K562 (cell line): Measurements from ENCODE around the gene SYF2. TPM values are rescaled to one million over a fixed set of nuclear protein-coding genes. Genes with fewer than 3 reads are reported as not detected.

Experiments
- CHD4 ChIP-seq: fragments of 200-600 bp; sonication (generic); IDR thresholded peaks from 3 replicates; pipeline ENCODE4 v1.6.1; 2012; ENCODE audit warnings: low read depth, mild to moderate bottlenecking, mixed read lengths, low read length, inconsistent platforms; ENCODE audit not compliant: insufficient read depth, insufficient replicate concordance, poor library complexity, severe bottlenecking
- HCFC1 ChIP-seq: IDR thresholded peaks from 2 replicates; pipeline ENCODE4 v1.6.1; 2012; ENCODE audit warnings: low read depth, low read length, improper control_type of control experiment
- KDM1A ChIP-seq, 2 experiments: fragments of 450-650 bp; IDR thresholded peaks; 2 replicates each; pipeline ENCODE4 v1.6.1; 2016; ENCODE audit warnings: mild to moderate bottlenecking in 2 of 2
- NELFE ChIP-seq: IDR thresholded peaks from 2 replicates; pipeline ENCODE4 v1.6.1; 2011; ENCODE audit warnings: mild to moderate bottlenecking; ENCODE audit not compliant: insufficient read depth, insufficient read length
- RBM25 ChIP-seq: fragments of 200-400 bp; formaldehyde crosslinking; IDR thresholded peaks from 2 replicates; pipeline ENCODE4 v1.6.1; 2018; ENCODE audit warnings: low read length, low read depth, moderate library complexity; ENCODE audit not compliant: severe bottlenecking
- RCOR1 ChIP-seq, 2 experiments: IDR thresholded peaks; 2 replicates each; pipeline ENCODE4 v1.6.1; 2012; ENCODE audit warnings: low read depth in 2 of 2, low read length in 2 of 2, borderline replicate concordance in 1 of 2, improper control_type of control experiment in 1 of 2
- SAP30 ChIP-seq: fragments of 200-600 bp; sonication (generic); IDR thresholded peaks from 2 replicates; pipeline ENCODE4 v1.6.1; 2012; ENCODE audit warnings: borderline replicate concordance, low read depth, mild to moderate bottlenecking, moderate library complexity, low read length, control low read depth, inconsistent platforms; ENCODE audit not compliant: insufficient read depth, poor library complexity, severe bottlenecking
- SIN3B ChIP-seq: fragments of 450-650 bp; IDR thresholded peaks from 2 replicates; pipeline ENCODE4 v1.6.1; 2017; ENCODE audit warnings: low read depth, mild to moderate bottlenecking, moderate library complexity
- SMAD3 ChIP-seq: fragments of 450-650 bp; formaldehyde crosslinking; conservative IDR thresholded peaks from 2 replicates; pipeline ENCODE4 v1.4.0; 2020; ENCODE audit warnings: mild to moderate bottlenecking
- SMAD4 ChIP-seq: fragments of 250-450 bp; sonication (Bioruptor Pico); conservative IDR thresholded peaks from 2 replicates; pipeline ENCODE4 v1.8.0; 2021; ENCODE audit warnings: inconsistent platforms, mild to moderate bottlenecking, moderate library complexity
- ZBTB17 ChIP-seq: fragments of 450-650 bp; formaldehyde crosslinking; IDR thresholded peaks from 2 replicates; pipeline ENCODE4 v1.4.0; 2020; ENCODE audit warnings: mild to moderate bottlenecking
- ZBTB7A ChIP-seq: IDR thresholded peaks from 2 replicates; pipeline ENCODE4 v1.6.1; 2011; ENCODE audit warnings: low read depth, mild to moderate bottlenecking, low read length, moderate library complexity, borderline replicate concordance; ENCODE audit not compliant: control insufficient read depth
- ZC3H11A ChIP-seq: IDR thresholded peaks from 2 replicates; pipeline ENCODE4 v1.6.1; 2012; ENCODE audit warnings: low read depth, low read length, improper control_type of control experiment
- ZNF263 ChIP-seq: sonication (generic); formaldehyde crosslinking; IDR thresholded peaks from 2 replicates; pipeline ENCODE4 v1.8.0; 2022; ENCODE audit warnings: mild to moderate bottlenecking, missing genetic modification reagents, borderline replicate concordance
- polyA plus RNA-seq, 8 experiments: library from polyadenylated mRNA; depleted of rRNA in 4 of 8; stranded (reverse) in 5 of 8; unstranded in 3 of 8; fragments of >200 nt; fragmentation: Nextera tagmentation in 2 of 8; fragmentation: Illumina TruSeq in 1 of 8; extraction: Ambion mirVana in 2 of 8; extraction: Trizol in 1 of 8; gene quantifications; 2 replicates each; pipeline versions ENCODE4 v1.2.1 to v1.2.3, GENCODE V29; 2011 to 2014; ENCODE audit warnings: inconsistent platforms in 1 of 8, missing spikeins in 1 of 8
- total RNA-seq, 7 experiments: library from RNA; depleted of rRNA in 6 of 7; stranded (reverse); fragments of >200 nt in 6 of 7; fragmentation: Illumina TruSeq in 2 of 7; extraction: Trizol in 2 of 7; gene quantifications; 2 replicates each; pipeline versions ENCODE4 v1.2.1 to v1.2.3, GENCODE V29; 2011 to 2021; ENCODE audit warnings: low replicate concordance in 1 of 7
- TF ChIP-seq, protein P1 (sequence below): fragments of 450-650 bp; IDR thresholded peaks from 2 replicates; pipeline ENCODE4 v1.6.1; 2018; ENCODE audit warnings: mild to moderate bottlenecking, low read depth; ENCODE audit not compliant: partially characterized antibody
- TF ChIP-seq, protein P2 (sequence below): sonication (generic); formaldehyde crosslinking; IDR thresholded peaks from 2 replicates; pipeline ENCODE4 v1.8.0; 2022; ENCODE audit warnings: missing genetic modification reagents, mild to moderate bottlenecking, borderline replicate concordance
- TF ChIP-seq, protein P3 (sequence below): fragments of 200-800 bp; sonication (Bioruptor generic); IDR thresholded peaks from 2 replicates; pipeline ENCODE4 v1.6.1; 2017; ENCODE audit warnings: missing genetic modification characterization, missing compliant biosample characterization
- TF ChIP-seq, protein P4 (sequence below): fragments of 250-450 bp; sonication (Bioruptor Pico); IDR thresholded peaks from 2 replicates; pipeline ENCODE4 v1.4.0; 2020; ENCODE audit warnings: borderline replicate concordance

The SYF2 gene
- total and polyA plus RNA-seq, 9 of the 15 experiments (the other 6 are each of a cell fraction or from before 2014, with no cell fraction given), result 20.9 to 69.0 (median 43.2) TPM

DNA sequence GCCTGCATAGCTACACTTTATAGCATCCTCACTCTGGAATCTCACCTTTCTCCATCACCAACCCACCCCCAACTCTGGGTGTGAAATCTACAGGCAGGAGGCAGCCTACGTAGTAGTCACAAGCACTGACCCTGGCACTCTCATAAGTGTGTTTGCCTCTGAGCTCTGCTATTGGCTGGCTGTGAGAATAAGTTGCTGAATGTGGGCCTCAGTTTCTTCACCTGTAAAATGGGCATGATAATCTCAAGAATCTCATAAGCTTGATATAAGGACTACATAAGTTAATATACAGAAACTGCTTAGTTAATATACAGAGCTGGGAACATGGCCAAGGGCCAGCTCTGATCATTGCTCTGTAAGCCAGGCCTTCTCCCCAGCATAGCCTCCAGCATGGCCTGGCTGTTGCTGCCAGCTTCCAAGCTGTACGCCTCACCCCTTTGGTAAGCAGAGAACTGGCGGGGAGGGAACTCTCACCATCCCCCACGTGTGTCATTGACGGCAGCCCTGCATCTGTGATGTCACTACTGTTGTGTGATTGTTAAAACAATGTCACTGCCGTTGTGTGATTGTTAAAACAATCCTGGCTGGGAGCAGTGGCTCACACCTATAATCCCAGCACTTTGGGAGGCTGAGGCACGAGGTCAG lies 53.3 kb downstream of the SYF2 start (continued):
- no peak for TF ChIP-seq CHD4
- TF ChIP-seq, protein P1, sequence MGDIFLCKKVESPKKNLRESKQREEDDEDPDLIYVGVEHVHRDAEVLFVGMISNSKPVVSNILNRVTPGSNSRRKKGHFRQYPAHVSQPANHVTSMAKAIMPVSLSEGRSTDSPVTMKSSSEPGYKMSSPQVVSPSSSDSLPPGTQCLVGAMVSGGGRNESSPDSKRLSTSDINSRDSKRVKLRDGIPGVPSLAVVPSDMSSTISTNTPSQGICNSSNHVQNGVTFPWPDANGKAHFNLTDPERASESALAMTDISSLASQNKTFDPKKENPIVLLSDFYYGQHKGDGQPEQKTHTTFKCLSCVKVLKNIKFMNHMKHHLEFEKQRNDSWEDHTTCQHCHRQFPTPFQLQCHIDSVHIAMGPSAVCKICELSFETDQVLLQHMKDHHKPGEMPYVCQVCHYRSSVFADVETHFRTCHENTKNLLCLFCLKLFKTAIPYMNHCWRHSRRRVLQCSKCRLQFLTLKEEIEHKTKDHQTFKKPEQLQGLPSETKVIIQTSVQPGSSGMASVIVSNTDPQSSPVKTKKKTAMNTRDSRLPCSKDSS, result no peak
- TF ChIP-seq ZC3H11A, result no peak
- TF ChIP-seq, protein P2, sequence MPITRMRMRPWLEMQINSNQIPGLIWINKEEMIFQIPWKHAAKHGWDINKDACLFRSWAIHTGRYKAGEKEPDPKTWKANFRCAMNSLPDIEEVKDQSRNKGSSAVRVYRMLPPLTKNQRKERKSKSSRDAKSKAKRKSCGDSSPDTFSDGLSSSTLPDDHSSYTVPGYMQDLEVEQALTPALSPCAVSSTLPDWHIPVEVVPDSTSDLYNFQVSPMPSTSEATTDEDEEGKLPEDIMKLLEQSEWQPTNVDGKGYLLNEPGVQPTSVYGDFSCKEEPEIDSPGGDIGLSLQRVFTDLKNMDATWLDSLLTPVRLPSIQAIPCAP (CRISPR knock-in tag), result no peak
- TF ChIP-seq HCFC1, result no peak
- TF ChIP-seq, protein P3, sequence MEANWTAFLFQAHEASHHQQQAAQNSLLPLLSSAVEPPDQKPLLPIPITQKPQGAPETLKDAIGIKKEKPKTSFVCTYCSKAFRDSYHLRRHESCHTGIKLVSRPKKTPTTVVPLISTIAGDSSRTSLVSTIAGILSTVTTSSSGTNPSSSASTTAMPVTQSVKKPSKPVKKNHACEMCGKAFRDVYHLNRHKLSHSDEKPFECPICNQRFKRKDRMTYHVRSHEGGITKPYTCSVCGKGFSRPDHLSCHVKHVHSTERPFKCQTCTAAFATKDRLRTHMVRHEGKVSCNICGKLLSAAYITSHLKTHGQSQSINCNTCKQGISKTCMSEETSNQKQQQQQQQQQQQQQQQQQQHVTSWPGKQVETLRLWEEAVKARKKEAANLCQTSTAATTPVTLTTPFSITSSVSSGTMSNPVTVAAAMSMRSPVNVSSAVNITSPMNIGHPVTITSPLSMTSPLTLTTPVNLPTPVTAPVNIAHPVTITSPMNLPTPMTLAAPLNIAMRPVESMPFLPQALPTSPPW (CRISPR knock-in tag), result no peak
- no peak for TF ChIP-seq SMAD4 (CRISPR knock-in tag)
- peak; percentile 20 to 54; a peak in 1 of 4 replicates for TF ChIP-seq KDM1A (IDR thresholded peaks at IDR 0.05)
- TF ChIP-seq, protein P4, sequence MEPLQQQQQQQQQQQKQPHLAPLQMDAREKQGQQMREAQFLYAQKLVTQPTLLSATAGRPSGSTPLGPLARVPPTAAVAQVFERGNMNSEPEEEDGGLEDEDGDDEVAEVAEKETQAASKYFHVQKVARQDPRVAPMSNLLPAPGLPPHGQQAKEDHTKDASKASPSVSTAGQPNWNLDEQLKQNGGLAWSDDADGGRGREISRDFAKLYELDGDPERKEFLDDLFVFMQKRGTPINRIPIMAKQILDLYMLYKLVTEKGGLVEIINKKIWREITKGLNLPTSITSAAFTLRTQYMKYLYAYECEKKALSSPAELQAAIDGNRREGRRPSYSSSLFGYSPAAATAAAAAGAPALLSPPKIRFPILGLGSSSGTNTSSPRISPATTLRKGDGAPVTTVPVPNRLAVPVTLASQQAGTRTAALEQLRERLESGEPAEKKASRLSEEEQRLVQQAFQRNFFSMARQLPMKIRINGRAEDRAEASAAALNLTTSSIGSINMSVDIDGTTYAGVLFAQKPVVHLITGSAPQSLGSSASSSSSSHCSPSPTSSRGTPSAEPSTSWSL (CRISPR knock-in tag), result no peak
- TF ChIP-seq ZBTB17 (CRISPR knock-in tag), result no peak
- TF ChIP-seq SAP30, result no peak
- no peak for TF ChIP-seq ZBTB7A
- TF ChIP-seq SIN3B, result no peak
- TF ChIP-seq SMAD3 (CRISPR knock-in tag), result no peak
- peak in 1 of 2 experiments; percentile 52; a peak in 1 of 4 replicates for TF ChIP-seq RCOR1 (IDR thresholded peaks at IDR 0.05; ENCODE audit: borderline replicate concordance in 1 of 2, low read depth in 2 of 2, low read length in 2 of 2)
- TF ChIP-seq ZNF263, result no peak
- TF ChIP-seq NELFE, result no peak
- peak; percentile 71 for TF ChIP-seq RBM25
